Keratinocyte (primary cell): ENCODE data around the gene PAMR1. TPM values are rescaled to one million over a fixed set of nuclear protein-coding genes. Genes with fewer than 3 reads are reported as not detected.

Source experiments
- DNase-seq: peaks from one replicate; pipeline ENCODE4 v3.0.0-alpha.2; 2011; ENCODE audit warnings: low read depth, missing footprints, low spot score
- FAIRE-seq: peaks from 2 replicates; lab custom pipeline; 2011; peaks lifted over from hg19 to GRCh38; lab: Jason Lieb, UNC
- H2AFZ ChIP-seq: 2 replicates; pipeline ENCODE4 v1.6.0; 2012; ENCODE audit warnings: low read length, control low read depth, inconsistent platforms; ENCODE audit not compliant: control insufficient read depth
- H3K27ac ChIP-seq: 2 replicates; pipeline ENCODE4 v1.5.1; 2011; ENCODE audit warnings: low read length; ENCODE audit not compliant: control insufficient read depth, insufficient read depth
- H3K27me3 ChIP-seq: 3 replicates; pipeline ENCODE4 v1.6.0; 2011; ENCODE audit warnings: low read length; ENCODE audit not compliant: control insufficient read depth, insufficient read depth; ENCODE audit errors: extremely low read depth
- H3K36me3 ChIP-seq, 2 experiments: 2 replicates in 1 of 2; 3 replicates in 1 of 2; pipeline ENCODE4 v1.5.1; 2011; ENCODE audit warnings: low read length in 2 of 2, mild to moderate bottlenecking in 1 of 2; ENCODE audit not compliant: control insufficient read depth in 2 of 2, insufficient read depth in 2 of 2; ENCODE audit errors: extremely low read depth in 1 of 2
- H3K4me1 ChIP-seq: 3 replicates; pipeline ENCODE4 v1.5.1; 2011; ENCODE audit warnings: low read length; ENCODE audit not compliant: control insufficient read depth, insufficient read depth; ENCODE audit errors: extremely low read depth
- H3K4me2 ChIP-seq: 3 replicates; pipeline ENCODE4 v1.6.0; 2011; ENCODE audit warnings: low read depth, low read length; ENCODE audit not compliant: control insufficient read depth, insufficient read depth; ENCODE audit errors: extremely low read depth
- H3K4me3 ChIP-seq, 3 experiments: fragments of 200-600 bp in 1 of 3; sonication (generic) in 1 of 3; 2 replicates in 2 of 3; 3 replicates in 1 of 3; pipeline ENCODE4 v1.5.1; 2011 to 2016; ENCODE audit warnings: low read length in 3 of 3, mild to moderate bottlenecking in 3 of 3, control low read depth in 2 of 3, inconsistent platforms in 1 of 3, low read depth in 1 of 3, mixed read lengths in 1 of 3, mixed run types in 1 of 3, moderate library complexity in 1 of 3; ENCODE audit not compliant: control insufficient read depth in 2 of 3, insufficient read depth in 2 of 3; ENCODE audit errors: extremely low read depth in 1 of 3
- H3K79me2 ChIP-seq: 2 replicates; pipeline ENCODE4 v1.6.0; 2012; ENCODE audit warnings: low read length; ENCODE audit not compliant: control insufficient read depth, insufficient read depth
- H3K9ac ChIP-seq: 3 replicates; pipeline ENCODE4 v1.6.0; 2011; ENCODE audit warnings: low read length; ENCODE audit not compliant: control insufficient read depth, insufficient read depth; ENCODE audit errors: extremely low read depth
- H3K9me1 ChIP-seq: 3 replicates; pipeline ENCODE4 v1.6.0; 2011; ENCODE audit warnings: low read length; ENCODE audit not compliant: control insufficient read depth, insufficient read depth; ENCODE audit errors: extremely low read depth
- H3K9me3 ChIP-seq: 2 replicates; pipeline ENCODE4 v1.5.1; 2012; ENCODE audit warnings: low read depth, low read length; ENCODE audit not compliant: control insufficient read depth
- H4K20me1 ChIP-seq: 3 replicates; pipeline ENCODE4 v1.6.0; 2011; ENCODE audit warnings: low read length; ENCODE audit not compliant: control insufficient read depth, insufficient read depth; ENCODE audit errors: extremely low read depth
- EZH2 ChIP-seq: IDR thresholded peaks from one replicate; pipeline ENCODE4 v1.6.1; 2012; ENCODE audit warnings: inconsistent platforms, mild to moderate bottlenecking, low read length, moderate library complexity
- dilution Hi-C: fragments of 300-500 bp; cut with MboI; formaldehyde crosslinking; loops from one replicate; pipeline ENCODE4 v1.7.0; 2020; ENCODE audit warnings: low sequenced_read_pairs; ENCODE audit not compliant: extremely low pct_ligation_motif_present
- polyA plus RNA-seq, 5 experiments: library from polyadenylated mRNA; depleted of rRNA in 3 of 5; stranded (reverse) in 3 of 5; stranded (forward) in 1 of 5; unstranded in 1 of 5; fragments of >200 nt; gene quantifications; 1 replicate in 1 of 5; 2 replicates in 3 of 5; 3 replicates in 1 of 5; pipeline versions ENCODE4 v1.2.1 to v1.2.3, GENCODE V29; 2011 to 2012; ENCODE audit warnings: missing spikeins in 2 of 5, low read depth in 1 of 5, low replicate concordance in 1 of 5
- TF ChIP-seq, protein P1 (sequence below), 3 experiments: IDR thresholded peaks in 1 of 3; conservative IDR thresholded peaks in 1 of 3; optimal IDR thresholded peaks in 1 of 3; 2 replicates in 2 of 3; 3 replicates in 1 of 3; pipeline versions ENCODE3 to v1.5.1; 2011; ENCODE audit warnings: low read length in 3 of 3, mild to moderate bottlenecking in 3 of 3, moderate library complexity in 2 of 3, control low read depth in 1 of 3, inconsistent platforms in 1 of 3; ENCODE audit not compliant: insufficient read depth in 2 of 3; ENCODE audit errors: extremely low read depth in 1 of 3

PAMR1 gene
- polyA plus RNA-seq, 1 donor (not counting 4 experiments of a cell fraction or from before 2014, with no cell fraction given): 4.1 TPM

DNA sequence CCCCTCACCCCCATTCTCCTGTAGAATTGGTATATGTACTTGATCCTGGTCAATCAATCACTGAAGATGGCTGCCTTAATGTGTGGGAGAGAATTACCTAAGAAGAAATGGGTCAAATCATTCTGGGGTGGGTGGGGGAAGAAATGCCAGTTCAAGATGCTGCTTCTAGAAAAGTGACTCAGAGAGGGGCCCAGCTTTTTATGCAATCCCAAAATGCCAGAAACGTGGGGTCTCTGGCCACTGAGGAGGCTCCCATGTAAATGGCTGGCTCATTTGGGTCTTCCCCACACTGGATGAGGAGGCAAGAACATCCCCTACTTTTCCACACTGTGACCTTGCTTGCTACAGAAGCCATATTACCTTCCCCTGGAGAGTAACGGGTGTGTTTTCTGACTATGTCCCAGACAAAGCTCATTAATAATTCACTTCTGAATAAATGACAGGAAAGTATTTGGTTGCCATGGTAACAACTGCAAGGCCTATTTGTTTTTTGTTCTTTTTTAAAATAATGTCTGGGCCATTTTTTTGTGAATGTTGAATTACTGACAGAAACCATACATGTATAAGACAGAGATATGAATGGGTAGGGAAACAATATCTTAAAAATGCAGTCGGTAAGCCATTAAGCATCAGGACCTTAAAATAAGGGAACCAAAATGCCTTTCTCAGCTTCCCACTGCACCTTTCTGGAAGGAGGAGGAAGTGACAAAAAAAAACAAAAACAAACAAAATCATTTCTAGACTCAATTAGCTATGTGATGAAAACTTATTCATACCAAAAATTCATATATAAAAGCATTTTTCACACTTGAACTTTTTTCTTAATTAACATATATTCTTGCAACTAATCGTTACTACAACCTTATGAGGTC is 138.1 kb downstream of the PAMR1 start:
- Histone ChIP-seq H3K79me2 (no peaks in the 10 kb centered on the region), H3K36me3 (no peaks in the 10 kb centered on the region), H4K20me1 (no peaks in the 10 kb centered on the region), H3K9ac (no peak overlapping the region), H3K27ac (no peak overlapping the region), H3K4me2 (no peak overlapping the region), H3K27me3 (no peaks in the 10 kb centered on the region), H2AFZ (no peak overlapping the region), H3K4me1 (peaks cover 15% of the 10 kb centered on the region), H3K9me3 (no peaks in the 10 kb centered on the region), H3K9me1 (no peaks in the 10 kb centered on the region), H3K4me3 (no peak overlapping the region)
- dilution Hi-C loops: no loop called here
- FAIRE-seq: no peak
- no peak for TF ChIP-seq EZH2
- TF ChIP-seq, protein P1, sequence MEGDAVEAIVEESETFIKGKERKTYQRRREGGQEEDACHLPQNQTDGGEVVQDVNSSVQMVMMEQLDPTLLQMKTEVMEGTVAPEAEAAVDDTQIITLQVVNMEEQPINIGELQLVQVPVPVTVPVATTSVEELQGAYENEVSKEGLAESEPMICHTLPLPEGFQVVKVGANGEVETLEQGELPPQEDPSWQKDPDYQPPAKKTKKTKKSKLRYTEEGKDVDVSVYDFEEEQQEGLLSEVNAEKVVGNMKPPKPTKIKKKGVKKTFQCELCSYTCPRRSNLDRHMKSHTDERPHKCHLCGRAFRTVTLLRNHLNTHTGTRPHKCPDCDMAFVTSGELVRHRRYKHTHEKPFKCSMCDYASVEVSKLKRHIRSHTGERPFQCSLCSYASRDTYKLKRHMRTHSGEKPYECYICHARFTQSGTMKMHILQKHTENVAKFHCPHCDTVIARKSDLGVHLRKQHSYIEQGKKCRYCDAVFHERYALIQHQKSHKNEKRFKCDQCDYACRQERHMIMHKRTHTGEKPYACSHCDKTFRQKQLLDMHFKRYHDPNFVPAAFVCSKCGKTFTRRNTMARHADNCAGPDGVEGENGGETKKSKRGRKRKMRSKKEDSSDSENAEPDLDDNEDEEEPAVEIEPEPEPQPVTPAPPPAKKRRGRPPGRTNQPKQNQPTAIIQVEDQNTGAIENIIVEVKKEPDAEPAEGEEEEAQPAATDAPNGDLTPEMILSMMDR (optimal IDR thresholded peaks at IDR 0.05 in 1 of 3, IDR thresholded peaks at IDR 0.05 in 1 of 3, conservative IDR thresholded peaks at IDR 0.05 in 1 of 3; ENCODE audit: extremely low read depth in 1 of 3, insufficient read depth in 2 of 3, low read length in 3 of 3): no peak
- DNase-seq: no peak

DNA sequence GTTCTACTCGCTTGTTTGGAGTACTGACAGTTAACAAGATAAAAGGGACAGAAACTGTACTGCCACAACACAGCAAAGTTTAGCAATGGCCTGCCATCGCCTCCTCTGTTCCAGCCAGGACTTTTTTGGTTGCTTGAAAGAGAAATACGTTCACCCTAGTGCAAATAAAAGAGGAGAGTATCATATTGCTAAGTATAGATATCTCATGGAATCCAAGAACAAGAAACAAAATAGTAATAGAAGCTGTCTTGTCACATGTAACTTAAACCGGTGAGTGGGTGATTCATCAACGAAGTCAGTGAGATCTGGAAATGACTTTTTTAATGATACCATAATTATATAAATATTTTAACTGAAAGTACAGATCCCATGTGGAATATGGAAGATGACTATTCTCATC is 141.5 kb downstream of the PAMR1 start:
- FAIRE-seq (no peak), DNase-seq (no peak)
- H3K79me2 ChIP-seq: no peaks in the 10 kb centered on the region
- H3K27ac ChIP-seq: no peak overlapping the region
- TF ChIP-seq, protein P1 (optimal IDR thresholded peaks at IDR 0.05 in 1 of 3, IDR thresholded peaks at IDR 0.05 in 1 of 3, conservative IDR thresholded peaks at IDR 0.05 in 1 of 3; ENCODE audit: extremely low read depth in 1 of 3, insufficient read depth in 2 of 3, low read length in 3 of 3): no peak
- no peak for TF ChIP-seq EZH2
- no peak overlapping the region for H3K9ac ChIP-seq
- H3K36me3 ChIP-seq: no peaks in the 10 kb centered on the region
- no peaks in the 10 kb centered on the region for H3K9me1 ChIP-seq
- no peaks in the 10 kb centered on the region for H3K4me1 ChIP-seq
- no peak overlapping the region for H3K4me2 ChIP-seq
- H3K4me3 ChIP-seq: no peak overlapping the region
- H2AFZ ChIP-seq: no peak overlapping the region
- no peaks in the 10 kb centered on the region for H4K20me1 ChIP-seq
- dilution Hi-C loops: no loop called here
- H3K27me3 ChIP-seq: no peaks in the 10 kb centered on the region
- no peaks in the 10 kb centered on the region for H3K9me3 ChIP-seq

Other genes starting within 250 kb of the PAMR1 start
- under 0.01 to 0.04 TPM in 2 of 3 replicates, not detected in the other for gene SLC1A2, start 106.1 kb downstream of the PAMR1 start, polyA plus RNA-seq
- 19.0 to 25.3 TPM (median 19.7 TPM) in 3 replicates for gene FJX1, start 92.8 kb upstream of the PAMR1 start, polyA plus RNA-seq
- 40.4 to 49.6 TPM (median 48.3 TPM) in 3 replicates for gene TRIM44, start 137.2 kb upstream of the PAMR1 start, polyA plus RNA-seq